ENCODE results near the gene USP20.

The USP20 gene

DNA sequence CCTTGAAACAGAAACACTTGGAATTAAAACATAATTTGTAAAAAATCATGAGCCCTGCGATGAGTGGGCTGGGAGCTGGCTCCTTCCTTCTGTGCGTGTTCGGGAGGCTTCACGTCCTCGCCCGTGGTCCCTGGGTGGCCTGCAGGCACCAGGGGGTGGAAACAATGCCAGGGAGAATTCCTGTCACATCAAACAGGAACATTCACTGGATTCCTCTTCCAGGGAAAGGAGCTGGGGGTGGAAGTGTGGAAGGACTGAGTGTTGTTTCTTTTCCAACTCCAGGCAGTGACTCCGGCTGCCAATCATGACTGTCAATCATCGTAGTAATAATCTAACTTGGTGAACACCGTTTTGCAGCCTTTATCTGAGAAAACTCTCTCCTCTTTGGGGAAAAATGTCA is 21.6 kb upstream of the USP20 start:
- H3K4me1 Mint-ChIP-seq (ENCODE audit: low read depth) = peaks cover 6% of the 10 kb centered on the region
- no peaks in the 10 kb centered on the region for H3K9me3 Mint-ChIP-seq
- H3K36me3 Mint-ChIP-seq (ENCODE audit: low read depth) = peaks cover 47% of the 10 kb centered on the region
- no peak overlapping the region for H3K27ac Mint-ChIP-seq
- no peaks in the 10 kb centered on the region for H3K27me3 Mint-ChIP-seq (ENCODE audit: low read depth)
- H3K4me3 Mint-ChIP-seq = no peak overlapping the region

DNA sequence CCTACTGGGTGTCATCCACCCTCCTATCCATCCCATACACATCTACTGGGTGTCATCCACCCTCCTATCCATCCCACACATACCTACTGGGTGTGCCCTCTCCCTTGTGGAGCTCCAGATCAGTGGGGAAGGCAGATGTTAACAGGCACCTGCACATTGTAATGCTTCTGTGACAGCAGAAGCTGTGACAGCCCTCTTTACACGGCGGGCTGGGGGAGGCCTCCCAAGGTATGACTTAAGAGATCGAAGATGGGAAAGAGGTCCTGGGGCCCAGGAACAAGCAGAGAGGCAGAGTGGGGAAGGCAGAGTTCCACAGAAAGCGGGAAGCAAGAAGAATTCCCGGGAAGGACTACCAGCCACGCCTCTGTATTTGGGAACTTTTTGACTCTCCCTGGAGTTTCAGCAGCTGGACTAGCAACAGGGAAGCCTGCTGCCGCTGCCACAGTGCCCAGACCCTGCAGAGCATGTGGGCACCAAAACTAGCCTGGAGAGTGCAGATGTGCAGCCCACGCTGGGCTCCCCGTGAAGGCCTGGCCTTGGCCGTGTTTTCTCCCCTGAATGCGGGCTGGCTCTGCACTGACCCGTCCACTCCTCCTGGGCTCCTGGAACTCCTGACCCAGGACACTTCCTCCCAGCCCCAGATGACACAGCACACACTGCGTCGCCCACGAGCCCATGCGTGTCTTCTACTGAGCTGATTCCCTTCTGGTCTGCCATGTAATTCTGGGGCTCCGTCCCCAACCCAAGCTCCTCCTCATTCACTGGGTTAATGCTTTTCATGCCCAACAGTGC is 20.6 kb upstream of the USP20 start:
- H3K27ac Mint-ChIP-seq = no peak overlapping the region
- peaks cover 46% of the 10 kb centered on the region for H3K36me3 Mint-ChIP-seq (ENCODE audit: low read depth)

DNA sequence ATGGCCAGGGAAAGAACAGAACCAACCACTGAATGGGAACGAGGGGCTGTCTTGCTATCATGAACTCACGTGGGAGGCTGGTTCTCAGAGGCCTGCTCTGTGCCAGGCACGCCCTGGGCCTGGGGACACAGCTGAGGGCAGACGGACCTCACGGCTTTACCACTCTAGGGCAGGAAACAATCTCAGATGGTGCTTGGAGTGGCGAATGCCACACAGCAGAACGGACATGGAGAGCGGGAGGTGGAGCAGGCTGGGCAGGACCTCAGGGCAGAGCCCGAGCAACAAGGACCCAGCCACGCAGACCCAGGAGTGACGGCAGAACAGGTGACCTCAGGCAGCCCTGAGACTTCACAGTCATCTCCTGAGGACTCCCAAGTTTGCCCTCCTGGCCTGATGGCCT is 20.0 kb upstream of the USP20 start:
- Mint-ChIP-seq H3K9me3 (no peaks in the 10 kb centered on the region), H3K27ac (no peak overlapping the region), H3K4me1 (ENCODE audit: low read depth) (peaks cover 9% of the 10 kb centered on the region), H3K36me3 (ENCODE audit: low read depth) (peaks cover 46% of the 10 kb centered on the region), H3K27me3 (ENCODE audit: low read depth) (no peaks in the 10 kb centered on the region), H3K4me3 (no peak overlapping the region)

More for the DNA sequence above, 20.6 kb upstream of the USP20 start:
- no peaks in the 10 kb centered on the region for H3K9me3 Mint-ChIP-seq
- H3K4me3 Mint-ChIP-seq = no peak overlapping the region
- H3K27me3 Mint-ChIP-seq (ENCODE audit: low read depth) = no peaks in the 10 kb centered on the region
- peaks cover 9% of the 10 kb centered on the region for H3K4me1 Mint-ChIP-seq (ENCODE audit: low read depth)

DNA sequence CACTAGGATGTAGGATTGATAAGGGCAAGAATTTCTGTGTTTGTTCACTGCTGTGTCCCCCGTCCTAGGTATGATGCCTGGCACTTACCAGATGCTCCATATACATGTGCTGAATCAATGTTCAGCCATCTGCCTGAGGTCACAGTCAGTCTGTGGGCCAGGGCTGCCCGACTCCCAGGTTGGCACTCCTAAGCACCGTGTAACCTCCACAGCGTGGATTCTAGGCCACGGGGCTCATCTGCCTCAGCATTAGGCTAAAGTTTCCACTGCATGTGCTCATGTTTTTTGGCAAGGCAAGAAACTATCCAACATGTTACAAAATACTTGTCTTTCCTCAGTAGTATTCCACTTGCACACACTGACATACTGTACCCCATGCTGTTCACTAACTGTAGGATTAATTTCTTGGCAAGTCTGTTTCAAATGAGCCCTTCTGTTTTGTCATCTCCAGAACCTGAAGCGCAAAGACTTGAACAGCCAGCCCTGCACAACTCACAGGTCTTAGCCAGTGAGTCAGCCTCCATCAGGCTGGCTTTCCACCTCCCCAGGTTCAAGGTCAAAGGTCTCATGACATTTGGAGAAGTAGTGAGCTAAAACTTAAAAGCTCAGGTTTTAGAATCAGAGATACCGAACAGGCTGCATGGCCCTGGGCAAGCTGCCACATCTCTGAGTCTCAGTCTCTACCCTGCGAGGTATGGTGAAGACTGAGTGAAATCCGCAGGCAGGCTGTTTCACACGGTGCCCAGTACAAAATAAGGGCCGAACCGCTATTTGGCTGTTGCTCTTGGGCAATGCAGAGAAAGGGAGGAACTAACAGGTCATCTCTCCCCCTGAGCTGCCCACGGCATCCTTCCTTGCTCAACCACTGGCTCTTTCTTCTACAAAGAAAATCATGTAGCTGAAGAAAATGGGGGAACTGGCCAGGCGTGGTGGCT is 18.5 kb upstream of the USP20 start:
- H3K27me3 Mint-ChIP-seq (ENCODE audit: low read depth) = no peaks in the 10 kb centered on the region
- H3K4me1 Mint-ChIP-seq (ENCODE audit: low read depth) = peaks cover 9% of the 10 kb centered on the region
- peaks cover 40% of the 10 kb centered on the region for H3K36me3 Mint-ChIP-seq (ENCODE audit: low read depth)
- no peaks in the 10 kb centered on the region for H3K9me3 Mint-ChIP-seq
- H3K27ac Mint-ChIP-seq = no peak overlapping the region
- H3K4me3 Mint-ChIP-seq = no peak overlapping the region

DNA sequence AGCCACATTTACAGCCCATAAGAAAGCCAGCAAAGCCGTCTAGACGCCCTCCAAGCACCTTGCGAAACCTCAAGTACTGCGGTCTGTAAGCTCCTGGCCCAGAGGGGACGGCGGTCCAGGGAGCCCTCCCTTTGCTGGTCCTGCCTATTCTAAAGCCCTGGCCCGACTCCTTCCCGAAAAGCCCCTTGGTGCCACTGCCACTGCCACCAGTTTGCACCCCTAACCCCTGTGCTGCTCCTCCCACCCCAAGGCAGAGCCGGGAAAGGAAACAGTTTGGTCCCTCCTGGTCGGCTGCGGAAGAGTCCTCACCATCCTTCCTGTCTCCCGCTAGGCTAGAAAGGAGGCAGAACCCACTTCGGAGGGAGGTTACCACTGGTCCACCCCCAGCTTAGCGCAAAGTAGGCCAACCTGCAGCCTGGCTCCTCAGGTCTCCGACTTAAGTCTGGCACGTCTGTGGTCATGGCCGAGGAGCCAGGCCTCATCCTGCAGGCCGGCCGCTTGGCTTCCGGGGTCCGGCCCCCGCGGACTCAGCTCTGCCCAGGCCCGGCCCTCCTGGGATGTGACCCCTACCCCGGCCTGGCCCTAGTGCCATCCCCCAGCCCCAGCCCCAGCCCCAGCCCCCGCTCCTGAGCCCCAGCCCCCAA is 12.2 kb upstream of the USP20 start:
- Mint-ChIP-seq H3K36me3 (ENCODE audit: low read depth) (peaks cover 22% of the 10 kb centered on the region), H3K27ac (peak overlapping the region; percentile 69), H3K4me1 (ENCODE audit: low read depth) (peaks cover 17% of the 10 kb centered on the region), H3K9me3 (no peaks in the 10 kb centered on the region), H3K27me3 (ENCODE audit: low read depth) (no peaks in the 10 kb centered on the region), H3K4me3 (peak overlapping the region; percentile 85)

DNA sequence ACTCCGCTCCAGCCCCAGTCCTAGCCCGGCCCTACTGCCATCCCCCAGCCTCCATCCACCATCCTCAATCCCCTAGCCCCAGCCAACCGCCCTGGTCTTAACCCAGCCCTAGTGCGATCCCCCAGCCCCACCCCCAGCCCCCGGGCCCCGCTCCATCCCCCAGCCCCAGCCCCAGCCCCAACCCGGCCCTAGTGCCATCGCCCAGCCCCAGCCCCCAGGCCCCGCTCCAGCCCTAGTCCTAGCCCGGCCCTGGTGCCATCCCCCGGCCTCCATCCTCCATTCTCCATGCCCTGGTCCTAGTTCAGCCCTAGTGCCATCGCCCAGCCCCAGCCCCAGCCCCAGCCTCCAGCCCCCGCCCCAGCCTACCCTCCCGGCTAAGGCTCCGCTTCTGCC is 11.7 kb upstream of the USP20 start:
- peak overlapping the region; percentile 74 for H3K27ac Mint-ChIP-seq
- H3K36me3 Mint-ChIP-seq (ENCODE audit: low read depth) = peaks cover 20% of the 10 kb centered on the region
- peak overlapping the region; percentile 85 for H3K4me3 Mint-ChIP-seq
- H3K27me3 Mint-ChIP-seq (ENCODE audit: low read depth) = no peaks in the 10 kb centered on the region
- H3K4me1 Mint-ChIP-seq (ENCODE audit: low read depth) = peaks cover 15% of the 10 kb centered on the region
- no peaks in the 10 kb centered on the region for H3K9me3 Mint-ChIP-seq

DNA sequence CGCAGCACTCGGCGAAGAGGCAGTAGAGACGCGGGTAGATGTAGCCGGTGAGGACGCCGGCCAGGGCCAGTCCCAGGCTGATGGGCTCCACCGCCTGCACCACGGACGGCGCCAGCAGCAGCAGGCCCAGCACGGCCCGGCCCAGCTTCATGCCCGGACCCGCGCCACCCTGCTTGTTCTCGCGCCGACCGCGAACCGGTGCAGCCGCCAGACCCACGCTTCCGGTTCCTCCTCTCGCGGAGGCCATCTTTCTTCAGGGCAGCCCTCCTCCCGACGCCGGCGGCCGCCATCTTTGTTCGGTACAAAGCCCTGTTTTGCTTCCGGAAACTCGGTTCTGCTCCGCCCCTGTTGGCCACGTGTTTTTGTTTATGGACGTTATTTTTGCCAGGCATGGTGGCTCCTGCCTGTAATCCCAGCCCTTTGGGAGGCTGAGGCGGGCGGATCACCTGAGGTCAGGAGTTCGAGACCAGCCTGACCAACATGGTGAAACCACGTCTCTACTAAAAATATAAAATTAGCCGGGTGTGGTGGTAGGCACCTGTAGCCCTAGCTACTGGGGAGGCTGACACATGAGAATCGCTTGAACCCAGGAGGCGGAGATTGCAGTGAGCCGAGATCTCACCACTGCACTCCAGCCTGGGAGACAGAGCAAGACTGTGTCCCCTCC is 11.2 kb upstream of the USP20 start, which contains the start of gene TOR1A:
TSS of gene TOR1A (minus strand) at position 202 of the 667 bp plus-strand sequence. CDS start at position 151, 51 bp downstream.
- peaks cover 17% of the 10 kb centered on the region for H3K36me3 Mint-ChIP-seq (ENCODE audit: low read depth)
- H3K9me3 Mint-ChIP-seq = no peaks in the 10 kb centered on the region
- peaks cover 11% of the 10 kb centered on the region for H3K4me1 Mint-ChIP-seq (ENCODE audit: low read depth)
- H3K4me3 Mint-ChIP-seq = peak within 1 kb of the TSS; percentile 85
- peak within 1 kb of the TSS; percentile 82 for H3K27ac Mint-ChIP-seq
- no peaks in the 10 kb centered on the region for H3K27me3 Mint-ChIP-seq (ENCODE audit: low read depth)

DNA sequence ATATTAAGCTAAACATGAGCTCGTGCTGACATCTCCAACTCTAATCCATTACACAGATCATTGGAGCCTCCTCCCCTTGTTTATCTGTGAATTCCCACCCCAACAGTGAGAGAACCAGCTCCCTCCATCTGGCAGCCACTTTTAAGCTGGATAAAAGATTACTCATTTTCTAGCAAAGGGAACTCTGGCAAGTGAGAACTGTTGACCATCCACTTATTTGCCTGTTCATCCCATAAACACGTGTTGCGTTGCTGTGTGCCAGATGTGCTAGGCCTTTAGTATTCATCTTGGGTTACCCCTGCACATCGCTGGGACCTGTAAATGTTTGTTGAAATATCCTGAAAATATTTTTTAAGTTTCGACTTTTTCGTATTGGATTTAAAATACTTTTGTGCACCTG is 8.9 kb upstream of the USP20 start:
- Mint-ChIP-seq H3K4me1 (ENCODE audit: low read depth) (peaks cover 11% of the 10 kb centered on the region), H3K27ac (no peak overlapping the region), H3K4me3 (no peak overlapping the region), H3K9me3 (no peaks in the 10 kb centered on the region), H3K36me3 (ENCODE audit: low read depth) (peaks cover 28% of the 10 kb centered on the region), H3K27me3 (ENCODE audit: low read depth) (no peaks in the 10 kb centered on the region)

DNA sequence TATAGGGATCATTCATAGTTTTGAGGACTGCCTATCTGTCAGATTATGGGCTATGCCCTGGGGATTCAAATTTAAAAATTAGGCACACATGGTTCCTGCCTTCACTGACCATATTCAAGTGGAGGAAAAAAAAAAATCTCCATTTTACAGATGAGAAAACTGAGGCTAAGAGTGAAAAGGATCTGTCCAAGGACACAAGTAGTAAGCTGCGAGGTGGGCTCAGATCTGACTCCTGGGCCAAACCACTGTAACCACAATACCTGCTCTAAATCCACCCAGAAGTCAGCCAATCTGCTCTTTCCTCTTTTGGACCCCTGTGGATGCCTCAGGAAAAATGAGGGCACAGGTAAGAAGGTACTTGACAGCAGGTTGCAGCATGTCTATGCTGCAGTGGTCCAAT is 8.5 kb upstream of the USP20 start:
- H3K27me3 Mint-ChIP-seq (ENCODE audit: low read depth) = no peaks in the 10 kb centered on the region
- no peak overlapping the region for H3K4me3 Mint-ChIP-seq
- no peaks in the 10 kb centered on the region for H3K9me3 Mint-ChIP-seq
- no peak overlapping the region for H3K27ac Mint-ChIP-seq
- peaks cover 30% of the 10 kb centered on the region for H3K36me3 Mint-ChIP-seq (ENCODE audit: low read depth)
- peaks cover 11% of the 10 kb centered on the region for H3K4me1 Mint-ChIP-seq (ENCODE audit: low read depth)

DNA sequence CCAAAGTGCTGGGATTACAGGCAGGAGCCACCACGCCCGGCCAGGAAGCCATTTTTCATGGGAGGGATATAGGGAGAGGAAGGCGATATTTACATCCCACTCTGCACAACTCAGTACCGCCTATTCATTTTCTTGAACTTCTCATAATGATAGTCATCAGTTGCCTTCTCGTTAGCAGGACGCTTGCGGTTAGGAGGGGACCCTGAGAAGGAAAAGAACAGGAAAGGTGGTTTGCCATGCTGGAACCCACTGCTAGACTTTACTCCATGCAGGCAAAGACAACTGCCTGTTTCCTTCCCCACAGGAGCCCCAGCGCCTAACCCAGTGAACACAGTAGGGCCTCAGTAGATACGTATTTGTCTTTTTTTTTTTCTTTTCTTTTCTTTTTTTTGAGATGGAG is 7.2 kb upstream of the USP20 start:
- H3K4me1 Mint-ChIP-seq (ENCODE audit: low read depth) = peaks cover 5% of the 10 kb centered on the region
- peaks cover 24% of the 10 kb centered on the region for H3K36me3 Mint-ChIP-seq (ENCODE audit: low read depth)
- H3K4me3 Mint-ChIP-seq = no peak overlapping the region
- H3K27ac Mint-ChIP-seq = no peak overlapping the region
- no peaks in the 10 kb centered on the region for H3K27me3 Mint-ChIP-seq (ENCODE audit: low read depth)
- H3K9me3 Mint-ChIP-seq = no peaks in the 10 kb centered on the region

DNA sequence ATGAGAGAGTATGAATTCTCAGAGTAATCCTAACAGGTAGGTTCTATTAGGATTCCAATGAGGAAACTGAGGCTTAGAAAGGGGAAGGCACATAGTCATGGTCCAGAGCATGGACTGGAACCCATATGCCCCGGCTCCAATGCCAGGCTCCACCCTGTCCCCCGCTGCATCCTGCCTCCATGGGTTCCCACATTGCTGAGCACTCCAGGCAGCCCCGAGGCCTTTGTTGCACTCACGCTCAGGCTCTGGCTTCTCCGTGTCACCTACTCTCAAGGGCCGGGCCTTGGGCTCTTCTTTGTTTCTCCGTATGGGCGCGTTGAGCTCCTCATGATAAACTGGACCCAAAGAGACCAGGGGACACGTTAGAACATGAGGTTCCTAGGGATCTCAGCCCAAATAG is 6.3 kb upstream of the USP20 start:
- peaks cover 27% of the 10 kb centered on the region for H3K36me3 Mint-ChIP-seq (ENCODE audit: low read depth)

DNA sequence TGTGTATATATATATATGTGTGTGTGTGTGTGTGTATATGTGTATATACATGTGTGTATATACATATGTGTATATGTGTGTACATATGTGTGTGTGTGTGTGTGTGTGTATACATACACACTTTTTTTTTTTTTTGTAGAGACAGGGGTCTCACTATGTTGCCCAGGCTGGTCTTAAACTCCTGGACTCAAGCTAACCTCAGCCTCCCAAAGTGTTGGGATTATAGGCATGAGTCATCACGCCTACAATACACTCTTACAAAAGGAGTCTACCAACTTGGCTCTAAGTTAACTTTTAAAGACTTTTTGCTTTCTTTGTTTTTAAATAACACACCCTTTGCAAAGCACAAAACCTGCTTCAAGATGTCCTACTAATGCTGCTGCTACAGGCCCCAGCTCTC is 2.3 kb upstream of the USP20 start:
- Mint-ChIP-seq H3K36me3 (ENCODE audit: low read depth) (peaks cover 46% of the 10 kb centered on the region), H3K4me1 (ENCODE audit: low read depth) (peaks cover 32% of the 10 kb centered on the region), H3K27ac (no peak overlapping the region), H3K4me3 (peak overlapping the region; percentile 43), H3K27me3 (ENCODE audit: low read depth) (no peaks in the 10 kb centered on the region), H3K9me3 (no peaks in the 10 kb centered on the region)

More for the DNA sequence above, 6.3 kb upstream of the USP20 start:
- Mint-ChIP-seq H3K27me3 (ENCODE audit: low read depth) (no peaks in the 10 kb centered on the region), H3K27ac (no peak overlapping the region), H3K4me1 (ENCODE audit: low read depth) (peaks cover 10% of the 10 kb centered on the region), H3K9me3 (no peaks in the 10 kb centered on the region), H3K4me3 (no peak overlapping the region)

DNA sequence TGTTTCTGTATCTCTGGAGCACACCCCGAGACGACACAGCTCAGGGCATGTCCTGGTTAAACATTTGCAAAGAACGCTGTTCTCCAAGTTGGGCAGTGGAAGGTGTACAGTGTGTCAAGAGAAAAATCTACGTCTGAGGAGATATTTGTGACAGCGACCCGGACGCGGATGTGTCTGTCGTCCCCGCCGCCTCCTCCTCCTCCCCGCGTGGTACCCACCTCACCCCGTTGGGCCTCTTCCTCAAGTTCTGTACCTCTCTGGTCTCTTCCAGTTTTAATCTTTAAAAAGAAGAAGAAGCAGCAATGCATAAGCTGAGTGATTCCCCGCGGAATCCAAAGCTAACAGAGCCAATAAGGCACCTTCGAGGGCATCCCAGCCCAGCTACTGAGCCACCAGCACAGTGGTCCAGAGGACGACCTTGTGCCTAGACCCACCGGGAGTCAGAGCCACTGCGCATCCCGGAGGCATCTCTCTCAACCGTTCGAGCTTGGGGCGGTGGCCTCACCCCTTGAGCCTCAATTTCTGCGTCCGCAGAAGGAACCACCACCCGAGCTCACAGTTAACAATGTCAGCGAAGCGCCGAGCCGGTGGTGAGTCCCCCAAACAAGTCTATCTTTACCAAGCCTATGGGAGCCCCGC is 650 bp upstream of the USP20 start:
- Mint-ChIP-seq H3K4me1 (ENCODE audit: low read depth) (peaks cover 42% of the 10 kb centered on the region), H3K36me3 (ENCODE audit: low read depth) (peaks cover 43% of the 10 kb centered on the region), H3K4me3 (peak overlapping the region; percentile 98), H3K27me3 (ENCODE audit: low read depth) (no peaks in the 10 kb centered on the region), H3K27ac (peak overlapping the region; percentile 96), H3K9me3 (no peaks in the 10 kb centered on the region)

DNA sequence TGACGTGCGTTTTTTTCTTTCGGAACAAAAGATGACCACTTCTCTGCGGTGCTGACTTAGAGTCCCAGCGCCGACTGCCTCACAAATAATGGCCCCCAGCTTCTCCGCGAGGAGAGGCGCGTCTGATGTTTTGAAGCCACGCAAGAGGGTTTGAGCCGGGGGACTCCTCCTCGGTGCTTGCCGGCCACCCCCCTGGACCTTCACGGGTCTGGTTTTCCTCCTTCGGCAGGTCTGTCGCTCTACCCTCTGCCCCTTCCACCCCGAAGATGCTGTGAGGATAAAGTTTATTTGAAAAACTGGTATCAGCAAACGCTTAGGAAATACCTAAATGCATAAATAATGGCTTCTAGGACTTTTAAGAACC is 584 bp downstream of the USP20 start:
- Mint-ChIP-seq H3K4me3 (peak overlapping the region; percentile 92), H3K9me3 (no peaks in the 10 kb centered on the region), H3K4me1 (ENCODE audit: low read depth) (peaks cover 49% of the 10 kb centered on the region)

More for the DNA sequence above, 584 bp downstream of the USP20 start:
- peaks cover 38% of the 10 kb centered on the region for H3K36me3 Mint-ChIP-seq (ENCODE audit: low read depth)
- peak overlapping the region; percentile 96 for H3K27ac Mint-ChIP-seq
- no peaks in the 10 kb centered on the region for H3K27me3 Mint-ChIP-seq (ENCODE audit: low read depth)

Measured in T-helper 1 cell treated with Interleukin-12 subunit alpha and Interleukin-12 subunit beta and Interleukin-4 antibody, amounts not matched to agents 30 μg/mL and 1 μg/mL, for 36 hours (primary cell).